B cell (primary cell): ENCODE results near the gene CLDN20. TPM values are rescaled to one million over a fixed set of nuclear protein-coding genes. Genes with fewer than 3 reads are reported as not detected.

Experiments used
- ATAC-seq: fragments of 200-7000 bp; cut with Tn5 transposase; one replicate; pipeline ENCODE4 v1.10.0; 2021; ENCODE audit warnings: low read depth, mild to moderate bottlenecking, moderate number of reproducible peaks, moderate library complexity
- CTCF ChIA-PET: fragments of 350-600 bp; sonication (Branson Sonifier 250); formaldehyde crosslinking; loops from one replicate; lab custom pipeline; 2021; ENCODE audit warnings: antibody characterized with exemption, inconsistent platforms; lab: Charles Lee
- POLR2A ChIA-PET: fragments of 350-600 bp; sonication (Branson Sonifier 250); formaldehyde crosslinking; loops from one replicate; lab custom pipeline; 2021; ENCODE audit warnings: antibody characterized with exemption; lab: Charles Lee
- DNase-seq: peaks from one replicate; pipeline ENCODE4 v3.0.0; 2013
- H2AFZ ChIP-seq: 2 replicates; pipeline ENCODE4 v1.6.1; 2012; ENCODE audit warnings: mild to moderate bottlenecking, low read depth, low read length; ENCODE audit not compliant: insufficient read depth, poor library complexity, severe bottlenecking
- H3K27ac ChIP-seq, 2 donors: 1 replicate in 1 of 2; 2 replicates in 1 of 2; pipeline ENCODE4 v1.5.1; 2012 to 2013; ENCODE audit warnings: low read length in 2 of 2, mild to moderate bottlenecking in 2 of 2, moderate library complexity in 1 of 2
- H3K27me3 ChIP-seq, 4 experiments: fragments of 200-600 bp in 1 of 4; sonication (generic) in 1 of 4; replicated peaks in 1 of 4; 1 replicate in 2 of 4; 2 replicates in 2 of 4; pipeline versions ENCODE4 v1.6.1 to v1.7.0; 2013 to 2016; ENCODE audit warnings: low read length in 3 of 4, mild to moderate bottlenecking in 2 of 4, mixed read lengths in 1 of 4, moderate library complexity in 1 of 4; ENCODE audit not compliant: insufficient read depth in 4 of 4, control insufficient read depth in 3 of 4; ENCODE audit errors: control extremely low read depth in 1 of 4
- H3K36me3 ChIP-seq, 2 experiments: replicated peaks in 1 of 2; 1 replicate in 1 of 2; 2 replicates in 1 of 2; pipeline versions ENCODE4 v1.6.1 to v1.7.1; 2013; ENCODE audit warnings: low read length in 1 of 2; ENCODE audit not compliant: insufficient read depth in 2 of 2, control insufficient read depth in 1 of 2; ENCODE audit errors: control extremely low read depth in 1 of 2, extremely low read depth in 1 of 2
- H3K4me1 ChIP-seq, 2 donors: fragments of 200-600 bp in 1 of 2; sonication (generic) in 1 of 2; 1 replicate in 1 of 2; 2 replicates in 1 of 2; pipeline versions ENCODE4 v1.5.1 to v1.6.1; 2013 to 2017; ENCODE audit warnings: low read length in 2 of 2; ENCODE audit not compliant: control insufficient read depth in 2 of 2, insufficient read depth in 2 of 2
- H3K4me2 ChIP-seq: replicated peaks from 2 replicates; pipeline ENCODE3; 2012; ENCODE audit warnings: mild to moderate bottlenecking, low read depth, low read length; ENCODE audit not compliant: poor library complexity, severe bottlenecking
- H3K4me3 ChIP-seq, 5 experiments: fragments of 200-600 bp in 1 of 5; sonication (generic) in 1 of 5; 1 replicate in 3 of 5; 2 replicates in 2 of 5; pipeline versions ENCODE4 v1.5.1 to v1.7.0; 2011 to 2016; ENCODE audit warnings: low read length in 4 of 5, mild to moderate bottlenecking in 4 of 5, low read depth in 2 of 5, control low read depth in 1 of 5, moderate library complexity in 1 of 5; ENCODE audit not compliant: insufficient read depth in 1 of 5; ENCODE audit errors: control extremely low read depth in 1 of 5, extremely low read depth in 1 of 5
- H3K79me2 ChIP-seq: fragments of 200-600 bp; sonication (generic); one replicate; pipeline ENCODE4 v1.6.0; 2016; ENCODE audit warnings: low read length; ENCODE audit not compliant: control insufficient read depth, insufficient read depth
- H3K9ac ChIP-seq: fragments of 200-600 bp; sonication (generic); 2 replicates; pipeline ENCODE4 v1.6.1; 2017; ENCODE audit warnings: mild to moderate bottlenecking, low read length, moderate library complexity
- H3K9me3 ChIP-seq, 3 donors: one replicate each; pipeline versions ENCODE4 v1.6.1 to v1.7.1; 2013; ENCODE audit warnings: low read length in 2 of 3; ENCODE audit not compliant: control insufficient read depth in 2 of 3, insufficient read depth in 1 of 3; ENCODE audit errors: control extremely low read depth in 1 of 3
- H4K20me1 ChIP-seq: 2 replicates; pipeline ENCODE4 v1.6.0; 2012; ENCODE audit warnings: mild to moderate bottlenecking, low read length; ENCODE audit not compliant: insufficient read depth, control insufficient read depth, poor library complexity, severe bottlenecking
- H3K27ac Mint-ChIP-seq: one replicate; pipeline ENCODE4 v1.8.0; 2021; ENCODE audit warnings: mixed read lengths
- H3K27me3 Mint-ChIP-seq: one replicate; pipeline ENCODE4 v1.8.0; 2021; ENCODE audit warnings: mixed read lengths
- H3K4me1 Mint-ChIP-seq: one replicate; pipeline ENCODE4 v1.8.0; 2021; ENCODE audit warnings: mixed read lengths
- H3K4me3 Mint-ChIP-seq: one replicate; pipeline ENCODE4 v1.8.0; 2021; ENCODE audit warnings: mixed read lengths
- H3K9me3 Mint-ChIP-seq: one replicate; pipeline ENCODE4 v1.8.0; 2022; ENCODE audit warnings: mixed read lengths; ENCODE audit not compliant: insufficient read depth
- CTCF ChIP-seq: fragments of 200-600 bp; IDR thresholded peaks from one replicate; pipeline ENCODE4 v1.8.0; 2022; ENCODE audit warnings: antibody characterized with exemption, mild to moderate bottlenecking
- EZH2 ChIP-seq: IDR thresholded peaks from 2 replicates; pipeline ENCODE4 v1.6.1; 2012; ENCODE audit warnings: borderline replicate concordance, low read depth, mild to moderate bottlenecking, moderate library complexity, low read length; ENCODE audit not compliant: insufficient read depth, poor library complexity, severe bottlenecking
- WGBS: methylation state at CpG from one replicate; pipeline ENCODE4 v1.1.5; 2013; ENCODE audit warnings: missing lambda C conversion rate; ENCODE audit not compliant: insufficient coverage; 5-methylcytosine and 5-hydroxymethylcytosine counted together
- intact Hi-C: fragments of 100-400 bp; cut with micrococcal nuclease; formaldehyde crosslinking; loops from one replicate; pipeline ENCODE4 v1.10.0; 2022
- polyA plus RNA-seq: library from polyadenylated mRNA; depleted of rRNA; stranded (reverse); fragments of >200 nt; gene quantifications from 2 replicates; pipeline ENCODE4 v1.2.3, GENCODE V29; 2012
- total RNA-seq, 2 donors: library from RNA; stranded (reverse); fragments of 120-200 nt in 1 of 2; gene quantifications; 1 replicate in 1 of 2; 2 replicates in 1 of 2; pipeline versions ENCODE4 v1.2.3 to v1.2.4, GENCODE V29; 2013 to 2022

The CLDN20 gene
- total and polyA plus RNA-seq, 2 donors (not counting 1 experiment from before 2014, with no cell fraction given): not detected

GRCh38 chr6:155257796-155258195 lies 6.0 kb upstream of the CLDN20 start:
- ATAC-seq (no peak), DNase-seq (no peak)
- H3K79me2 ChIP-seq: no peaks in the 10 kb centered on the region
- no peak overlapping the region for H3K4me2 ChIP-seq
- Mint-ChIP-seq H3K27ac (no peak overlapping the region), H3K4me3 (no peak overlapping the region), H3K4me1 (peaks cover 10% of the 10 kb centered on the region), H3K27me3 (no peaks in the 10 kb centered on the region), H3K9me3 (no peaks in the 10 kb centered on the region)
- POLR2A ChIA-PET: no interaction called here
- TF ChIP-seq CTCF: no peak
- TF ChIP-seq EZH2: no peak
- CTCF ChIA-PET: interaction anchor here (1.5 kb wide), 1 partner anchor 15 kb away, joined by 4 read pairs; no protein-coding TSS in a partner anchor
- peaks cover 3 to 5% of the 10 kb centered on the region in 2 donors for H3K4me1 ChIP-seq
- H3K27me3 ChIP-seq: no peaks in the 10 kb centered on the region
- H3K9ac ChIP-seq: no peak overlapping the region
- H4K20me1 ChIP-seq: no peaks in the 10 kb centered on the region
- H3K4me3 ChIP-seq: no peak overlapping the region
- no peak overlapping the region for H3K27ac ChIP-seq
- intact Hi-C loops: no loop called here
- H3K9me3 ChIP-seq: no peaks in the 10 kb centered on the region
- WGBS: 100% methylated on average over 2 of the region's 9 CpGs
- H3K36me3 ChIP-seq: peaks cover 10 to 73% of the 10 kb centered on the region in 2 experiments
- H2AFZ ChIP-seq: no peak overlapping the region

- Mint-ChIP-seq H3K4me1 (peaks cover 11% of the 10 kb centered on the region), H3K27ac (no peak overlapping the region), H3K9me3 (no peaks in the 10 kb centered on the region), H3K27me3 (no peaks in the 10 kb centered on the region), H3K4me3 (no peak overlapping the region)
- no peak for DNase-seq
- intact Hi-C loops: no loop called here
- Histone ChIP-seq H3K4me1 (peaks cover 3 to 5% of the 10 kb centered on the region in 2 donors), H3K36me3 (peaks cover 14 to 77% of the 10 kb centered on the region in 2 experiments), H2AFZ (no peak overlapping the region), H3K4me2 (no peak overlapping the region), H3K27ac (no peak overlapping the region), H3K27me3 (no peaks in the 10 kb centered on the region), H3K9ac (no peak overlapping the region), H4K20me1 (no peaks in the 10 kb centered on the region), H3K79me2 (no peaks in the 10 kb centered on the region), H3K4me3 (no peak overlapping the region), H3K9me3 (no peaks in the 10 kb centered on the region)
- ChIA-PET CTCF (no interaction called here), POLR2A (interaction anchor here (0.6 kb wide), 1 partner anchor 155 kb away, joined by 11 read pairs; no protein-coding TSS in a partner anchor)
- no peak for ATAC-seq
- no peak for TF ChIP-seq EZH2
- no peak for TF ChIP-seq CTCF
- no CpG with 5 or more reads among the region's 3 CpGs for WGBS
Observed at GRCh38 chr6:155259204-155259603, 4.6 kb upstream of the CLDN20 start.
